Progenitor cell of endocrine pancreas (in vitro differentiated cells): ENCODE measurements around the gene ROCK2. TPM values are rescaled to one million over a fixed set of nuclear protein-coding genes. Genes with fewer than 3 reads are reported as not detected.

Source experiments
- DNase-seq: peaks from one replicate; pipeline ENCODE4 v3.0.0; 2021; ENCODE audit warnings: low spot score; ENCODE audit not compliant: unreplicated experiment
- H3K27ac Mint-ChIP-seq: 2 replicates; pipeline ENCODE4 v1.8.0; 2021; ENCODE audit warnings: mild to moderate bottlenecking, moderate library complexity, mixed read lengths
- H3K27me3 Mint-ChIP-seq: 2 replicates; pipeline ENCODE4 v1.8.0; 2021; ENCODE audit warnings: mixed read lengths
- H3K36me3 Mint-ChIP-seq: 2 replicates; pipeline ENCODE4 v1.8.0; 2022; ENCODE audit warnings: mixed read lengths; ENCODE audit not compliant: insufficient read depth
- H3K4me1 Mint-ChIP-seq: 2 replicates; pipeline ENCODE4 v1.8.0; 2021; ENCODE audit warnings: low read depth, mixed read lengths
- H3K4me3 Mint-ChIP-seq: 2 replicates; pipeline ENCODE4 v1.8.0; 2021; ENCODE audit warnings: low read depth, mild to moderate bottlenecking, moderate library complexity, mixed read lengths
- H3K9me3 Mint-ChIP-seq: 2 replicates; pipeline ENCODE4 v1.8.0; 2021; ENCODE audit warnings: low read depth, mixed read lengths
- CTCF ChIP-seq: fragments of 200-600 bp; sonication (generic); IDR thresholded peaks from one replicate; pipeline ENCODE4 v1.5.0; 2021; ENCODE audit warnings: antibody characterized with exemption, mild to moderate bottlenecking; ENCODE audit not compliant: unreplicated experiment
- total RNA-seq: library from RNA; stranded (reverse); gene quantifications from 2 replicates; pipeline ENCODE4 v1.2.1, GENCODE V29; 2021

ROCK2 gene
- total RNA-seq, 1 donor from 2014 or later = 43.8 TPM

- Mint-ChIP-seq H3K36me3 (peaks cover 33% of the 10 kb centered on the region), H3K4me1 (no peaks in the 10 kb centered on the region), H3K4me3 (no peak overlapping the region), H3K27me3 (no peaks in the 10 kb centered on the region), H3K27ac (no peak overlapping the region), H3K9me3 (no peaks in the 10 kb centered on the region)
- DNase-seq = no peak
- TF ChIP-seq CTCF = no peak
Observed at GRCh38 chr2:11212645-11213044, 131.8 kb downstream of the ROCK2 start.

GRCh38 chr2:11208083-11208482 is 136.4 kb downstream of the ROCK2 start:
- TF ChIP-seq CTCF = no peak
- Mint-ChIP-seq H3K4me3 (no peak overlapping the region), H3K27ac (no peak overlapping the region), H3K27me3 (no peaks in the 10 kb centered on the region), H3K4me1 (no peaks in the 10 kb centered on the region), H3K9me3 (no peaks in the 10 kb centered on the region), H3K36me3 (peaks cover 17% of the 10 kb centered on the region)
- DNase-seq = no peak

DNA sequence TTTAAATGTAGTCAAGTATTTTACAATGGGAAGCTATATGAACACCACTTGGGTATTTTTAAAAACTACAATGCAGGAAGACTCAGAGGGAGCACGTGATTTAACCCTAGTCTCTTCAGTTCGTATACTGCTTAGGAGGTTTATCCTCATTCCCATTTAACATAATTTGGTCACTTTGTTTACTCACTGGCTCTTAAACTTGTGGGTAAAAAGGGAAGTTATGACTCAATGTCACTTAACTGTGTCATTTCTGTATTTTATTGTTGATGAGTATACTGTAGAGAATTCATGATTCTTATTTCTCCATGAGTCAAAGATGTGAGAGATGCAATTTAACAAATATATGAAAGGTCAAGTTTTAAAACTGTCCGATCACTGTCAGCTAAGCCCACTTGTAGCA is 141.0 kb downstream of the ROCK2 start:
- Mint-ChIP-seq H3K27ac (no peak overlapping the region), H3K4me3 (no peak overlapping the region), H3K4me1 (no peaks in the 10 kb centered on the region), H3K9me3 (no peaks in the 10 kb centered on the region), H3K27me3 (no peaks in the 10 kb centered on the region), H3K36me3 (peaks cover 13% of the 10 kb centered on the region)
- no peak for DNase-seq
- no peak for TF ChIP-seq CTCF

DNA sequence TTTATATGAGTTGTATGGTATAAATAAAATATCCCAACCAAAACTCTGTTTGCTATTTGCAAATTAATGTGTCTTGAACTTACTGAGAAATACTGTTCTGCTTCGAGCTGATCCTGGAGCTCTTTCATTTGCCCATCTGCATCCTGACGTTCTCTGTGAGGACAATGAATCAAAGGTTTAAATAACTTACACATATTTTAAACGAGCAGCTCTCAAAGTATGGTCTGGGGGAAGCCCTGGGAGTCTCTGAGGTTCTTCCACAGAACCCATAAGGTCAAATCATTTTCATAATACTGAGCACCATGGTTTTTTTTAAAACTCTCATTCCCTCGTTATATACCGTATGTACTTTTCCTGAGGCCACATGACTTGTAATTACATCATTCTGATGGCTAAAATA is 142.5 kb downstream of the ROCK2 start:
- no peak overlapping the region for H3K4me3 Mint-ChIP-seq
- no peak for TF ChIP-seq CTCF
- no peaks in the 10 kb centered on the region for H3K4me1 Mint-ChIP-seq

DNA sequence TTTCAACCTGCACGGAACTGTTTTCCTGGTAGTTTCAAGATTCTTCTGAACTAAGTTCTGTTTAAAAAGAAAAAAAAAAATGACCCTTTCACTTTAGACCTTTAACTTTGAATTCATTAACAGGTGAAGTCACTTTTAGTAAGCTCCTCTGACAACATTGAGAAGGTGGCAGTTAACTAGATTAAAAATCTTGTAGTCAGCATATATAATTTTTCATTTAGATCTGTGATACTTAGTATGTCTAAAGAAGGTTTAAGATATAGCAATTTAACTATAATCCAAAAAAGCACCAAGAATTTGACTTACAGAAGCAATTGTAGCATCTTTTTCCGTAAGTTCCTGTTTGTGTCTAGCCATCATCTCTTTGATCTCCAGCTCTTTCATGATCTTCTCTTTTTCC is 143.8 kb downstream of the ROCK2 start:
- Mint-ChIP-seq H3K27ac (no peak overlapping the region), H3K9me3 (no peaks in the 10 kb centered on the region), H3K4me3 (no peak overlapping the region), H3K36me3 (peaks cover 18% of the 10 kb centered on the region), H3K4me1 (no peaks in the 10 kb centered on the region), H3K27me3 (no peaks in the 10 kb centered on the region)
- TF ChIP-seq CTCF = no peak
- DNase-seq = no peak

More for the DNA sequence above, 142.5 kb downstream of the ROCK2 start:
- Mint-ChIP-seq H3K36me3 (peaks cover 15% of the 10 kb centered on the region), H3K27me3 (no peaks in the 10 kb centered on the region), H3K9me3 (no peaks in the 10 kb centered on the region), H3K27ac (no peak overlapping the region)
- DNase-seq = no peak

DNA sequence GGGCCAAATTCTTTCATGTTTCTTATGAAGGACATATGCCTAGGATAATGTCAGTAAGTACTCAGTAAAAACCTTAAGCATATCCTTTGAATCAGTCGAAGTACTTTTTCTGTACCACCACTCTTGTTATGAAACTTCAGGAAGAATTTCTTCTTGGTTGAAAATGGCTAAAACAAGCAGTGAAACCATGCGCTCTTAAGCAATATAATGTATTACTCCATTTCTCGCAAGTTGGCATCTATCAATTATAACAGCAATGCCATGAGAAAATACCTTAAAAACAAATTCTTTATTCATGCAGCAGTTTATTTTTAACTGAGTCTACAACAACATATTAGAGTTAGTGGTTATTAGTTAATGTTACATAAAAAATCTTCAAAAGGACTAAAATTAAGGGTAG is 148.2 kb downstream of the ROCK2 start:
- H3K9me3 Mint-ChIP-seq = no peaks in the 10 kb centered on the region
- no peaks in the 10 kb centered on the region for H3K4me1 Mint-ChIP-seq
- H3K4me3 Mint-ChIP-seq = no peak overlapping the region
- no peak overlapping the region for H3K27ac Mint-ChIP-seq
- DNase-seq = no peak
- peaks cover 8% of the 10 kb centered on the region for H3K36me3 Mint-ChIP-seq
- no peaks in the 10 kb centered on the region for H3K27me3 Mint-ChIP-seq
- TF ChIP-seq CTCF = no peak
